Measurements from ENCODE around the gene AP3B2.
"Not testable (repeated sequence)": the region's sequence is repeated elsewhere in the genome, so short reads cannot be mapped to it uniquely, and the experiment has no call there.

Gene AP3B2

DNA sequence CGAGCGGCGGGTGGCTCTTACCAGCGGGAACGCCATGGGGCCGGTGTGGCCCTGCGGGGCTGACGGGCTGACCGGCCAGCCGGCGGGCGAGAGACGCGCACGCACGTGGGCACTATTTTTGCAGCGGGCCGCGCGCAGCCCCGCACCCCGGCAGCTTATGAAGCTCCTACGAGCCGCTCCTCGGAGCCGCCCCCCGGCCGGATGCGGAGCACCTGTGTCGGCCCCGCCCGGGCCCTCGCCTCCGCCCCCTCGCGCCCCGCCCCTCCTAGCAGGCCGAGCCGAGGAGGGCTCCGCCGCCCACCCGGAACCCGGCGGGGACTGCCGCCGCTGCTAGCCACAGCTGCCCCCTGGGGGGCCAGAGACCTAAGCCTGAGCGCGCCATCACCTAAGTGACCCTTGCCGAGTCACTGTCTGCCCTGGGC lies 61.8 kb downstream of the AP3B2 start:
- no peak overlapping the region for H3K27ac ChIP-seq
- H3K9me3 ChIP-seq = no peaks in the 10 kb centered on the region
- H3K36me3 ChIP-seq = no peaks in the 10 kb centered on the region
- TF ChIP-seq, protein P1, sequence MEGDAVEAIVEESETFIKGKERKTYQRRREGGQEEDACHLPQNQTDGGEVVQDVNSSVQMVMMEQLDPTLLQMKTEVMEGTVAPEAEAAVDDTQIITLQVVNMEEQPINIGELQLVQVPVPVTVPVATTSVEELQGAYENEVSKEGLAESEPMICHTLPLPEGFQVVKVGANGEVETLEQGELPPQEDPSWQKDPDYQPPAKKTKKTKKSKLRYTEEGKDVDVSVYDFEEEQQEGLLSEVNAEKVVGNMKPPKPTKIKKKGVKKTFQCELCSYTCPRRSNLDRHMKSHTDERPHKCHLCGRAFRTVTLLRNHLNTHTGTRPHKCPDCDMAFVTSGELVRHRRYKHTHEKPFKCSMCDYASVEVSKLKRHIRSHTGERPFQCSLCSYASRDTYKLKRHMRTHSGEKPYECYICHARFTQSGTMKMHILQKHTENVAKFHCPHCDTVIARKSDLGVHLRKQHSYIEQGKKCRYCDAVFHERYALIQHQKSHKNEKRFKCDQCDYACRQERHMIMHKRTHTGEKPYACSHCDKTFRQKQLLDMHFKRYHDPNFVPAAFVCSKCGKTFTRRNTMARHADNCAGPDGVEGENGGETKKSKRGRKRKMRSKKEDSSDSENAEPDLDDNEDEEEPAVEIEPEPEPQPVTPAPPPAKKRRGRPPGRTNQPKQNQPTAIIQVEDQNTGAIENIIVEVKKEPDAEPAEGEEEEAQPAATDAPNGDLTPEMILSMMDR (IDR thresholded peaks at IDR 0.05) = no peak
- H3K27me3 ChIP-seq = peaks cover 99% of the 10 kb centered on the region
- H3K4me1 ChIP-seq (ENCODE audit: control insufficient read depth in 1 of 2, insufficient read depth in 1 of 2, low read depth in 1 of 2, low read length in 1 of 2) = peaks cover 0 to 8% of the 10 kb centered on the region in 2 experiments
- H3K4me3 ChIP-seq (ENCODE audit: low read depth in 1 of 2, low read length in 1 of 2) = no peak overlapping the region

DNA sequence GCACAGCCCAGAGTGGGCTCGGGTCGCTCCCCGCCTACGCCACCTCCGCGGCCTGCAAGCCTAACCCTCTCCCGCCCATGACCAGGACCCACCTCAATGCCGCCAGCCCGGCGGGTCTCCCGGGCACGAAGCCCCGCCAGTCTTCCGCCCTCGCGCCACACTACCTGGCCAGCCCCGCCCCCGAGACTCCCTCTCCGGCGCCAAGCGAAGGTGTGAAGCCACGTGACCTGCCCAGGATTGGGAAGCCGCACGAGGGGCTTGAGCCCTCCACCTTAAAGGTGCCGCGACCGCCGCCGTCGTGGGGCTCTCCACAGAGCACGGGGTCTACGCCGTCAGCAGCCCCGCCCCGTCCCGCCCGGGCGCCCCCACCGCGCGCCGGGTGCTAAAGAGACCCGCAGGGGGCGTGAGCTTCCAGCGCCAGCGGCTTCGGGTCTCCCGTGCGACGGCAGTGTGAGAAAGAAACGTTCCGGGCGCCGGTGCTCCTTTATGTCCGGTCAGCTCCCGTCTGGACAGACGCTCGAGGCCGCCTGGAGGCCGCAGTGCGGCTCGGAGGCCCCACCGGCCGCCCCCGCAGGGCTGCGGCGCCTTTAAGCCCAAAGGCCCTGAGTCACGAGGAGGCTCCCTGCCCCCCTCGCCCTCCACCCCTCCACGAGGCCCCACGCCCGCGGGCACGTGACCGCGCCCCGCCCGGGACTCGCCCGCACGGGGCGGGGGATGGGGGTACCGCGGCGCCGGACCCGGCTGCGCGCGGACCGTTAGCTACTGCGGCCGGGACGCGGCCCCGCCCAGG lies 62.4 kb downstream of the AP3B2 start, which contains the start of gene CPEB1:
CPEB1 (minus strand) TSS at position 319 of the 790 bp plus-strand sequence. CDS start 18,904 bp downstream, outside the sequence.
- Histone ChIP-seq H3K9me3 (no peaks in the 10 kb centered on the region), H3K36me3 (no peaks in the 10 kb centered on the region), H3K27ac (no peak within 1 kb of the TSS), H3K4me1 (ENCODE audit: control insufficient read depth in 1 of 2, insufficient read depth in 1 of 2, low read depth in 1 of 2, low read length in 1 of 2) (peaks cover 0 to 8% of the 10 kb centered on the region in 2 experiments), H3K27me3 (peaks cover 99% of the 10 kb centered on the region), H3K4me3 (ENCODE audit: low read depth in 1 of 2, low read length in 1 of 2) (no peak within 1 kb of the TSS)
- TF ChIP-seq, protein P1 (IDR thresholded peaks at IDR 0.05) = no peak

DNA sequence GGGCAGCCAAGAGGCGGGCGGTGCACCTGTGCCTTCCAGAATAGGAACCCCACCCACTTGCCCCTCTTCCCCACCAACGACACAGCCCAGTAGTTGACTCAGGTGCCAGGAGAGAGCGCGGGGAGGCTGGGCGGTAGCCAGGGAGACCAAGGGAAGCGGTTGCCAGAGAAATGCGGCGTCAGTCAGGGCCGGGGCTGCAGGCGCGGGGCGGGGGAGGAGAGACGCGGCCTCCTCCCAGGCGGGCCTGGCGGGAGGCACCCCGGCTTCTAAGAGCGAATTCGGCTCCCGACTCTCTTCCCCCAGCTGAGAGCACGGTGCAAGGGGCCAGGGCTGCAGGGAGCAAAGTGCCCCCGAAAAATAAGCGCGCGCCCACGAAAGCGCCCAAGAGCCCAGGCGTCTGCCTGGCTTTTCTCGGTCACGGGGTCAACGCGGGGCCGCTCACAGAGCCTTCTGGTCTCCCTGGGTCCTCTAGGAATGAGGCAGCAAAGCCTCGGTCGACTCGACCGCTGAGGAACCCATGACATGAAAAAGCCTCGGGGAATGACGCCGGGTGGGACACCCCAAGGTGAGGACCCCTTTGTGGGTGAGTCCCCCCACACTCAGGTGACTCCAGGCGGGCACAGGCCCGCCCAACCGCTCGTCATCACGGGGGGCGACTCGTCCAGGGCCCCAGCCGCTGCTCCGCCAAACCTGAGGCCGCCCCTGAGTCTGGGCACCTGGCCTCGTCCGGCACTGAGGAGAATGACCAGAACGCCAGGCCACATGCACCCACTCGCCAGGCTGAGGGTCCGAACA lies 63.2 kb downstream of the AP3B2 start:
- Histone ChIP-seq H3K27me3 (peaks cover 99% of the 10 kb centered on the region), H3K36me3 (no peaks in the 10 kb centered on the region), H3K4me3 (ENCODE audit: low read depth in 1 of 2, low read length in 1 of 2) (no peak overlapping the region), H3K27ac (no peak overlapping the region), H3K9me3 (no peaks in the 10 kb centered on the region), H3K4me1 (ENCODE audit: control insufficient read depth in 1 of 2, insufficient read depth in 1 of 2, low read depth in 1 of 2, low read length in 1 of 2) (peaks cover 0 to 8% of the 10 kb centered on the region in 2 experiments)
- TF ChIP-seq, protein P1 (IDR thresholded peaks at IDR 0.05) = no peak

DNA sequence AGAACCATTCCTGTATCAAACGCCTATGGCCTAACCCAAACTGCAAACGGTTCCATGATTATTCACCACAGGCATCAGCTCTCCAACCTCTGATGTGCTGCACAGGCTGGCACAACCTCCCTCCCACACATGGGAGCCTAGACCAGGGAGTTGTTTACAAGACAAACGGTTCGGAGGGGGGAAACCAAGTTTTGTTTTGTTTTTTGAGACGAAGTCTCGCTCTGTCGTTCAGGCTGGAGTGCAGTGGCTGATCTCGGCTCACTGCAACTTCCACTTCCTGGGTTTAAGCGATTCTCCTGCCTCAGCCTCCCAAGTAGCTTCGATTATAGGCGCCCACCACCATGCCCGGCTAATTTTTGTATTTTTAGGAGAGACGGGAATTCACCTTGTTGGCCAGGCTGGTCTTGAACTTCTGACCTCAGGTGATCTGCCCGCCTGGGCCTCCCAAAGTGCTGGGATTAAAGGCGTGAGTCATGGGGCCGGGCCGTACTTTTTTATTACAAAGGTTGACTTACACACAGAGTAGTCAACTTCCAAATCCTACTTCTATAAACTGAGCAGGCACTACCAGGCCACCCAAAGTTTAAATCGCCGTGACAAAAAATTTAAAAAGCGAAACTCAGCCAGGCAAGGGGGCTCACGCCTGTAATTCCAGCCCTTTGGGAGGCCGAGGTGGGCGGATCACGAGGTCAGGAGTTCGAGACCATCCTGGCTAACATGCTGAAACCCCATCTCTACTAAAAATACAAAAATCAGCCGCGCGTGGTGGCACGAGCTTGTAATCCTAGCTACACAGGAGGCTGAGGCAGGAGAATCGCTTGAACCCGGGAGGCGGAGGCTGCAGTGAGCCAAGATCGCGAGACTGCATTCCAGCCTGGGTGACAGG lies 64.5 kb downstream of the AP3B2 start:
- not testable (repeated sequence) for H3K4me3 ChIP-seq (ENCODE audit: low read depth in 1 of 2, low read length in 1 of 2); H3K4me1 ChIP-seq (ENCODE audit: control insufficient read depth in 1 of 2, insufficient read depth in 1 of 2, low read depth in 1 of 2, low read length in 1 of 2); H3K27ac ChIP-seq; H3K36me3 ChIP-seq; H3K9me3 ChIP-seq
- H3K27me3 ChIP-seq = peaks cover 100% of the 10 kb centered on the region

DNA sequence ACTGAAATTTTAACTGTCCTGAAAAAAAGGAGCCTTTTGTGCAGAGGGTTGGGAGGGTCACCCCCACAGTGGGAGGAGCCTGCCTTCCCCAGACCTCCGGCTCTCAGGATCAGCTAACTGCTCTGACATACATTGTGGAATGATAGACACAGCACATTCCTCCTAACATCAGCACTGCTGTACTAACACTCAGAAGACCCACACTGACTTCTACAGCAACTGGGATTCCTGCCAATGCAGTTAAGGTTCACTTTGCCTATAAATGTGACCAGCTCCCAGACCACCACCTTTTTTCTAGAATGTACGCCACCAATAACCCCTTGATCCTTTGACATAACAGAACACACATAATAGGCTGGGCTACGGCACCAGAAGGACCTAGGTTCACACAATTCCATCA lies 65.7 kb downstream of the AP3B2 start:
- Histone ChIP-seq H3K4me3 (ENCODE audit: low read depth in 1 of 2, low read length in 1 of 2) (no peak overlapping the region), H3K27me3 (peaks cover 100% of the 10 kb centered on the region), H3K9me3 (no peaks in the 10 kb centered on the region), H3K4me1 (ENCODE audit: control insufficient read depth in 1 of 2, insufficient read depth in 1 of 2, low read depth in 1 of 2, low read length in 1 of 2) (peaks cover 0 to 8% of the 10 kb centered on the region in 2 experiments), H3K27ac (no peak overlapping the region), H3K36me3 (no peaks in the 10 kb centered on the region)
- TF ChIP-seq, protein P1 (IDR thresholded peaks at IDR 0.05) = no peak

All from neutrophil (primary cell).